Hepatocyte (in vitro differentiated cells): ENCODE results near the gene TSPAN4. TPM values are rescaled to one million over a fixed set of nuclear protein-coding genes. Genes with fewer than 3 reads are reported as not detected.

ENCODE experiments used
- DNase-seq: peaks from one replicate; pipeline ENCODE4 v3.0.0-alpha.2; 2016; ENCODE audit warnings: low spot score
- H2AFZ ChIP-seq: fragments of 200-600 bp; sonication (generic); 2 replicates; pipeline ENCODE4 v1.6.0; 2016; ENCODE audit warnings: antibody characterized with exemption, mild to moderate bottlenecking
- H3K27ac ChIP-seq: fragments of 200-600 bp; sonication (generic); 2 replicates; pipeline ENCODE4 v1.5.1; 2016; ENCODE audit warnings: mild to moderate bottlenecking
- H3K27me3 ChIP-seq: fragments of 200-600 bp; sonication (generic); 2 replicates; pipeline ENCODE4 v1.6.1; 2016
- H3K36me3 ChIP-seq: fragments of 200-600 bp; sonication (generic); replicated peaks from 2 replicates; pipeline ENCODE4 v1.5.1; 2016; ENCODE audit warnings: low read depth; ENCODE audit not compliant: insufficient read depth
- H3K4me1 ChIP-seq: fragments of 200-600 bp; sonication (generic); 2 replicates; pipeline ENCODE4 v1.5.1; 2016; ENCODE audit warnings: mild to moderate bottlenecking, moderate library complexity; ENCODE audit not compliant: insufficient read depth
- H3K4me2 ChIP-seq: fragments of 200-600 bp; sonication (generic); 2 replicates; pipeline ENCODE4 v1.6.0; 2016
- H3K4me3 ChIP-seq: fragments of 200-600 bp; sonication (generic); 2 replicates; pipeline ENCODE4 v1.5.1; 2016; ENCODE audit warnings: mild to moderate bottlenecking
- H3K79me2 ChIP-seq: fragments of 200-600 bp; sonication (generic); 2 replicates; pipeline ENCODE4 v1.6.0; 2017; ENCODE audit warnings: mild to moderate bottlenecking
- H3K9me2 ChIP-seq: fragments of 200-600 bp; sonication (generic); replicated peaks from 2 replicates; pipeline ENCODE4 v1.6.0; 2017; ENCODE audit warnings: mild to moderate bottlenecking; ENCODE audit not compliant: insufficient read depth
- H3K9me3 ChIP-seq: fragments of 200-600 bp; sonication (generic); 2 replicates; pipeline ENCODE4 v1.5.1; 2016; ENCODE audit warnings: low read depth, mild to moderate bottlenecking
- H4K20me1 ChIP-seq: fragments of 200-600 bp; sonication (generic); 2 replicates; pipeline ENCODE4 v1.6.0; 2016; ENCODE audit warnings: mild to moderate bottlenecking; ENCODE audit not compliant: insufficient read depth, poor library complexity, severe bottlenecking
- EZH2 ChIP-seq: fragments of 200-600 bp; sonication (generic); IDR thresholded peaks from 2 replicates; pipeline ENCODE4 v1.6.1; 2016; ENCODE audit warnings: antibody characterized with exemption, mild to moderate bottlenecking, borderline replicate concordance
- EZH2phosphoT487 ChIP-seq: fragments of 200-600 bp; sonication (generic); IDR thresholded peaks from one replicate; pipeline ENCODE4 v1.6.1; 2018; ENCODE audit warnings: antibody characterized with exemption, mild to moderate bottlenecking, low read depth, moderate library complexity; ENCODE audit not compliant: unreplicated experiment, severe bottlenecking
- WGBS: methylation state at CpG from one replicate; pipeline ENCODE4 v1.1.6; 2016; ENCODE audit warnings: low lambda C conversion rate; ENCODE audit errors: missing lambda C conversion rate; 5-methylcytosine and 5-hydroxymethylcytosine counted together
- polyA plus RNA-seq: library from polyadenylated mRNA; unstranded; fragments of >200 nt; fragmentation: Nextera tagmentation; extraction: Ambion mirVana; gene quantifications from 2 replicates; pipeline ENCODE4 v1.2.1, GENCODE V29; 2016
- total RNA-seq: library from RNA; depleted of rRNA; stranded (reverse); fragments of >200 nt; gene quantifications from 2 replicates; pipeline ENCODE4 v1.2.3, GENCODE V29; 2014
- TF ChIP-seq, protein P1 (sequence below): fragments of 200-600 bp; sonication (generic); IDR thresholded peaks from 2 replicates; pipeline ENCODE4 v1.5.1; 2016; ENCODE audit warnings: antibody characterized with exemption, mild to moderate bottlenecking; ENCODE audit not compliant: poor library complexity

The TSPAN4 gene
- total and polyA plus RNA-seq, 2 experiments from 2014 or later, result 82.8 to 148 TPM

DNA sequence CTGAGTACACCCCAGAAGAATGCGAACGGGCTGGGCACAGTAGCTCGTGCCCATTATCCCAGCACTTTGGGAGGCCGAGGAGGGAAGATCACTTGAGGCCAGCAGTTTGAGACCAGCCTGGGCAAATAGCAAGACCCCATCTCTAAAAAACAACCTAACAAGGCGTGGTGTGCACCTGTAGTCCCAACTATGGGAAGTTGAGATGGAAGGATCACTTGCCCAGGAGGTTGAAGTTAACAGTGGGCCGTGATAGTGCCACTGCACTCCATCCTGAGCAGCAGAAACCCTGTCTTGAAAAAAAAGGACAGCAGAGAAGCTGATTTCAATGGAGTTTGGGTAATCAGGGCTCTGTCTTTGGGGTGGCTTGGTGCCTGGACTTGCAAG is 29.6 kb upstream of the TSPAN4 start:
- Histone ChIP-seq H3K9me3 (no peaks in the 10 kb centered on the region), H3K79me2 (peaks cover 34% of the 10 kb centered on the region), H3K36me3 (no peaks in the 10 kb centered on the region), H3K4me2 (no peak overlapping the region), H3K9me2 (no peaks in the 10 kb centered on the region), H4K20me1 (peaks cover 22% of the 10 kb centered on the region), H3K27me3 (no peaks in the 10 kb centered on the region), H3K4me1 (peaks cover 7% of the 10 kb centered on the region), H3K4me3 (no peak overlapping the region), H2AFZ (no peak overlapping the region), H3K27ac (no peak overlapping the region)
- TF ChIP-seq EZH2phosphoT487 (no peak), EZH2 (no peak)
- TF ChIP-seq, protein P1, sequence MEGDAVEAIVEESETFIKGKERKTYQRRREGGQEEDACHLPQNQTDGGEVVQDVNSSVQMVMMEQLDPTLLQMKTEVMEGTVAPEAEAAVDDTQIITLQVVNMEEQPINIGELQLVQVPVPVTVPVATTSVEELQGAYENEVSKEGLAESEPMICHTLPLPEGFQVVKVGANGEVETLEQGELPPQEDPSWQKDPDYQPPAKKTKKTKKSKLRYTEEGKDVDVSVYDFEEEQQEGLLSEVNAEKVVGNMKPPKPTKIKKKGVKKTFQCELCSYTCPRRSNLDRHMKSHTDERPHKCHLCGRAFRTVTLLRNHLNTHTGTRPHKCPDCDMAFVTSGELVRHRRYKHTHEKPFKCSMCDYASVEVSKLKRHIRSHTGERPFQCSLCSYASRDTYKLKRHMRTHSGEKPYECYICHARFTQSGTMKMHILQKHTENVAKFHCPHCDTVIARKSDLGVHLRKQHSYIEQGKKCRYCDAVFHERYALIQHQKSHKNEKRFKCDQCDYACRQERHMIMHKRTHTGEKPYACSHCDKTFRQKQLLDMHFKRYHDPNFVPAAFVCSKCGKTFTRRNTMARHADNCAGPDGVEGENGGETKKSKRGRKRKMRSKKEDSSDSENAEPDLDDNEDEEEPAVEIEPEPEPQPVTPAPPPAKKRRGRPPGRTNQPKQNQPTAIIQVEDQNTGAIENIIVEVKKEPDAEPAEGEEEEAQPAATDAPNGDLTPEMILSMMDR, result no peak
- DNase-seq, result no peak
- WGBS, result 98% methylated on average over 6 of the region's 6 CpGs

DNA sequence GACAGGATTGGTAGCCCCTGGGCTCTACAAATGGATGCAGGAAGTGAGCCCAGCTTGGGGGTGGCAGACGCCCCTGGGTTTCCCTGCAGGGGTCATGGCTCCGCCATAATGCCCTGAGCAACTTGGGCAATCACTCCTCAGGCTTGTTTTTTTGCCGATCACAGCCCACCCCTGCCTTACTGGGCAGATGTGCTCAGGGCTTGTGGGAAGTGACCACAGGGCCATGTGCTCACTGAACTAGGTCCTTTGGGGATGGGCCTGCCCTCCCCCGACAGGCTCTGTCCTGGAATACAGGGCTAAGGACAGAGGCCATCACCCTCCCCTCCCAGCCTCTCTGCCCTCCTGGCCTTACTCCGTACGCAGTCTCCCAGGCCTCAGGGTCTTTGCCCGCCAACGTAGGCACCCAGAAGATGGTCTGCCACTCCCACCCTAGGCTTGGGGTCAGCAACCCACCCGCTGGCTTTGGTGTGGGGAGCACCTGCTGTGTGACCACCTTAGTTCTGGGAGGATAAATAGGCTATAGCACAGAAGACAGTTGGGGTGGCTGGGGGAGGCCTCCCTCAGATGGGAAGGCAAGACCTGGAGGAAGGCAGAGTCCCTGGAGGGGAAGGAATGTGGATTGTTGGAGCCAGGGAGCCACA is 29.1 kb upstream of the TSPAN4 start:
- no peak overlapping the region for H3K4me2 ChIP-seq
- H3K36me3 ChIP-seq, result no peaks in the 10 kb centered on the region
- 91% methylated on average over 9 of the region's 9 CpGs for WGBS
- H3K79me2 ChIP-seq, result peaks cover 28% of the 10 kb centered on the region
- peaks cover 22% of the 10 kb centered on the region for H4K20me1 ChIP-seq
- H3K9me2 ChIP-seq, result no peaks in the 10 kb centered on the region
- H3K27me3 ChIP-seq, result no peaks in the 10 kb centered on the region
- no peaks in the 10 kb centered on the region for H3K9me3 ChIP-seq
- DNase-seq, result no peak
- H2AFZ ChIP-seq, result no peak overlapping the region
- H3K27ac ChIP-seq, result no peak overlapping the region
- peaks cover 9% of the 10 kb centered on the region for H3K4me1 ChIP-seq
- TF ChIP-seq, protein P1, result no peak
- no peak overlapping the region for H3K4me3 ChIP-seq

DNA sequence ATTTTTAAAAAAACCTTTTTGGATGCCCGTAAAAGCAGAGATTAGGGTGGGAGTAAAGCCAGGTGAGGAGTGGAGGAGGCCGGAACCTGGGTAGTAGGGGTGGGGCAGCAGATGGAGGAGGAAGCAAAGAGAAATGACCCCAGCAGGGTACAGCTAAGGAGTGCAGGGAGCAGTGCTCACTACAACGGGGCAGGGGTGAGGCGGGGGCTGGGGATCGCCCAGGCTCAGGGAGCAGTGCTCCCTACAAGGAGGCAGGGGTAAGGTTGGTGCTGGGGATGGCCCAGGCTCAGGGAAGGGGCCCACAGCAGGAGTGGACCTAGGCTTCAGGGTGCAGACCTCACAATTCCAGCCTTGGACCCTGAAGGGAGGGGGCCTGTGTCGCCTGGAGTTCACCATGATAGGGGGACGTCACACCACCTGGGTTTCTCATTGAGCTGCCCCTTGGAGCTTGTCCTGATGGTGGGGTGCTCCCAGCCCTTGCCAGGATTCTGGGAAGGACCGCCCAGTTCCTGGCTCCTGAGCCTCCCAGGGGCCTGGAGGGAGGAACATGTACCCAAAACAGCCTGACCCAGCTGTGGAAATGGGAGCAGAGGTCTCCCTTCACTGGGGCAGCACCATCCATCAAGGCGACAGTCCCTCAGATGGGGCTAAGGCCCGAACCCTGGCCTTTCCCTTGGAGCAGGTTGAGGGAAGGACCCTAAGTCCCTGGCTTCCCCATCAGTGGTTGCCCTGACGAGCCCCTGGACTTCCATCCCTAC is 26.8 kb upstream of the TSPAN4 start:
- no peak for DNase-seq
- Histone ChIP-seq H3K4me1 (peaks cover 15% of the 10 kb centered on the region), H2AFZ (no peak overlapping the region), H3K9me3 (no peaks in the 10 kb centered on the region), H3K36me3 (no peaks in the 10 kb centered on the region), H3K9me2 (no peaks in the 10 kb centered on the region), H3K4me3 (no peak overlapping the region), H3K27ac (no peak overlapping the region), H3K79me2 (peaks cover 21% of the 10 kb centered on the region), H4K20me1 (peaks cover 17% of the 10 kb centered on the region), H3K4me2 (no peak overlapping the region), H3K27me3 (no peaks in the 10 kb centered on the region)
- TF ChIP-seq EZH2phosphoT487, result no peak
- TF ChIP-seq, protein P1, result no peak
- no peak for TF ChIP-seq EZH2
- 95% methylated on average over 9 of the region's 11 CpGs for WGBS
